Endothelial cell of umbilical vein (primary cell): ENCODE data around the gene MIEN1. TPM values are rescaled to one million over a fixed set of nuclear protein-coding genes. Genes with fewer than 3 reads are reported as not detected.

Experiments used
- BruUV-seq: library from RNA; stranded (reverse); fragments of 400-500 nt; replicated peaks from 2 replicates; lab custom pipeline; 2021; lab: Mats Ljungman, UMichigan
- CTCF ChIA-PET: fragments of 300-600, 350-600 bp; sonication (Branson Sonifier 250); formaldehyde crosslinking; loops from one replicate; lab custom pipeline; 2021; ENCODE audit warnings: antibody characterized with exemption, inconsistent platforms; lab: Charles Lee
- POLR2A ChIA-PET: fragments of 300-600, 350-600 bp; sonication (Branson Sonifier 250); formaldehyde crosslinking; loops from one replicate; lab custom pipeline; 2021; ENCODE audit warnings: antibody characterized with exemption, inconsistent platforms; lab: Charles Lee
- DNase-seq: peaks from one replicate; pipeline ENCODE4 v3.0.0-alpha.2; 2011; ENCODE audit warnings: low read depth, low spot score
- FAIRE-seq: peaks from 2 replicates; lab custom pipeline; 2011; peaks lifted over from hg19 to GRCh38; lab: Jason Lieb, UNC
- H2AFZ ChIP-seq: 2 replicates; pipeline ENCODE4 v1.6.0; 2012; ENCODE audit warnings: low read depth, low read length, control low read depth, inconsistent platforms
- H3K27ac ChIP-seq: 2 replicates; pipeline ENCODE4 v1.5.1; 2011; ENCODE audit warnings: low read depth, mild to moderate bottlenecking, control low read depth, low read length, moderate library complexity; ENCODE audit not compliant: insufficient read depth
- H3K27me3 ChIP-seq, 2 experiments: 2 replicates each; pipeline versions ENCODE4 v1.6.0 to v1.6.1; 2011; ENCODE audit warnings: low read length in 2 of 2, mixed read lengths in 1 of 2; ENCODE audit not compliant: control insufficient read depth in 2 of 2, insufficient read depth in 2 of 2
- H3K36me3 ChIP-seq, 2 experiments: 2 replicates in 1 of 2; 3 replicates in 1 of 2; pipeline ENCODE4 v1.5.1; 2011; ENCODE audit warnings: low read length in 2 of 2, mild to moderate bottlenecking in 1 of 2, moderate library complexity in 1 of 2; ENCODE audit not compliant: control insufficient read depth in 2 of 2, insufficient read depth in 2 of 2; ENCODE audit errors: extremely low read depth in 1 of 2
- H3K4me1 ChIP-seq: 3 replicates; pipeline ENCODE4 v1.5.1; 2011; ENCODE audit warnings: mild to moderate bottlenecking, low read length; ENCODE audit not compliant: control insufficient read depth, insufficient read depth; ENCODE audit errors: extremely low read depth
- H3K4me2 ChIP-seq: 2 replicates; pipeline ENCODE4 v1.6.1; 2011; ENCODE audit warnings: low read length, control low read depth, mixed read lengths; ENCODE audit not compliant: insufficient read depth
- H3K4me3 ChIP-seq, 3 experiments: fragments of 200-600 bp in 1 of 3; sonication (generic), shearing (Covaris generic) in 1 of 3; replicated peaks in 1 of 3; 2 replicates each; pipeline ENCODE4 v1.5.1; 2011 to 2016; ENCODE audit warnings: control low read depth in 3 of 3, low read length in 3 of 3, mild to moderate bottlenecking in 2 of 3, inconsistent platforms in 1 of 3, low read depth in 1 of 3, moderate library complexity in 1 of 3; ENCODE audit not compliant: insufficient read depth in 1 of 3
- H3K79me2 ChIP-seq: 2 replicates; pipeline ENCODE4 v1.6.0; 2012; ENCODE audit warnings: low read length, inconsistent platforms; ENCODE audit not compliant: control insufficient read depth, insufficient read depth
- H3K9ac ChIP-seq: replicated peaks from 2 replicates; pipeline ENCODE3; 2011; ENCODE audit warnings: low read length, control low read depth; ENCODE audit not compliant: insufficient read depth; ENCODE audit errors: extremely low read depth
- H3K9me1 ChIP-seq: replicated peaks from 3 replicates; pipeline ENCODE4 v1.6.0; 2011; ENCODE audit warnings: mild to moderate bottlenecking, low read length; ENCODE audit not compliant: control insufficient read depth, insufficient read depth; ENCODE audit errors: extremely low read depth
- H3K9me3 ChIP-seq: replicated peaks from 2 replicates; pipeline ENCODE4 v1.5.1; 2012; ENCODE audit warnings: low read length, inconsistent platforms; ENCODE audit not compliant: control insufficient read depth, insufficient read depth
- H4K20me1 ChIP-seq: replicated peaks from 2 replicates; pipeline ENCODE3; 2011; ENCODE audit warnings: mild to moderate bottlenecking, low read length; ENCODE audit not compliant: control insufficient read depth, insufficient read depth; ENCODE audit errors: extremely low read depth
- CTCF ChIP-seq, 2 donors: IDR thresholded peaks; 1 replicate in 1 of 2; 2 replicates in 1 of 2; pipeline ENCODE4 v1.5.1; 2011; ENCODE audit warnings: low read length in 2 of 2, mild to moderate bottlenecking in 2 of 2, moderate library complexity in 2 of 2, control low read depth in 1 of 2, inconsistent platforms in 1 of 2, low read depth in 1 of 2; ENCODE audit not compliant: insufficient read depth in 1 of 2; ENCODE audit errors: extremely low read depth in 1 of 2
- EZH2 ChIP-seq: IDR thresholded peaks from 2 replicates; pipeline ENCODE4 v1.6.1; 2012; ENCODE audit warnings: borderline replicate concordance, low read depth, mild to moderate bottlenecking, moderate library complexity, low read length, inconsistent platforms; ENCODE audit not compliant: severe bottlenecking
- FOS ChIP-seq: IDR thresholded peaks from 2 replicates; pipeline ENCODE4 v1.6.1; 2011; ENCODE audit warnings: mild to moderate bottlenecking, low read length, moderate library complexity, borderline replicate concordance; ENCODE audit not compliant: insufficient read depth
- GATA2 ChIP-seq: IDR thresholded peaks from 2 replicates; pipeline ENCODE4 v1.7.0; 2011; ENCODE audit warnings: low read depth, mild to moderate bottlenecking, moderate library complexity, mixed read lengths, low read length; ENCODE audit not compliant: insufficient read length, insufficient read depth
- JUN ChIP-seq: IDR thresholded peaks from 2 replicates; pipeline ENCODE4 v1.6.1; 2011; ENCODE audit warnings: borderline replicate concordance, low read depth; ENCODE audit not compliant: insufficient read length, insufficient read depth
- MAX ChIP-seq: IDR thresholded peaks from 2 replicates; pipeline ENCODE4 v1.6.1; 2011; ENCODE audit not compliant: insufficient read depth, insufficient read length
- MYC ChIP-seq: IDR thresholded peaks from one replicate; pipeline ENCODE4 v1.6.1; 2011; ENCODE audit warnings: mild to moderate bottlenecking, low read depth, low read length
- POLR2A ChIP-seq: IDR thresholded peaks from 2 replicates; pipeline ENCODE4 v1.6.1; 2012; ENCODE audit warnings: low read depth, mild to moderate bottlenecking, control low read depth, low read length
- POLR2AphosphoS5 ChIP-seq: IDR thresholded peaks from 2 replicates; pipeline ENCODE4 v1.6.1; 2012; ENCODE audit warnings: low read depth, mild to moderate bottlenecking, control low read depth, low read length, moderate library complexity; ENCODE audit not compliant: insufficient read depth
- dilution Hi-C: fragments of 300-500 bp; cut with MboI; formaldehyde crosslinking; loops from one replicate; pipeline ENCODE4 v1.15.0; 2019; ENCODE audit warnings: low sequenced_read_pairs; ENCODE audit not compliant: extremely low pct_ligation_motif_present
- intact Hi-C: fragments of 100-400 bp; cut with micrococcal nuclease; formaldehyde crosslinking; loops from one replicate; pipeline ENCODE4 v1.10.0; 2022
- polyA plus RNA-seq, 4 experiments: library from polyadenylated mRNA; depleted of rRNA in 3 of 4; stranded (reverse) in 3 of 4; unstranded in 1 of 4; fragments of >200 nt; gene quantifications; 2 replicates each; pipeline versions ENCODE4 v1.2.1 to v1.2.3, GENCODE V29; 2011 to 2012; ENCODE audit warnings: missing spikeins in 1 of 4
- total RNA-seq: library from RNA; stranded (reverse); gene quantifications from 2 replicates; pipeline ENCODE4 v1.2.3, GENCODE V29; 2021

Gene MIEN1
- total and polyA plus RNA-seq, 2 donors (not counting 3 experiments of a cell fraction or from before 2014, with no cell fraction given) = 42.4 to 74.5 TPM

GRCh38 chr17:39763051-39763820, 32.9 kb upstream of the MIEN1 start:
- H3K79me2 ChIP-seq = no peaks in the 10 kb centered on the region
- H3K27me3 ChIP-seq = peaks cover 28 to 32% of the 10 kb centered on the region in 2 experiments
- H2AFZ ChIP-seq = no peak overlapping the region
- intact Hi-C loops = no loop called here
- FAIRE-seq (no peak), DNase-seq (no peak)
- H3K9ac ChIP-seq = no peak overlapping the region
- dilution Hi-C loops = no loop called here
- no peaks in the 10 kb centered on the region for H3K9me3 ChIP-seq
- BruUV-seq = no TSS peak
- no peaks in the 10 kb centered on the region for H3K9me1 ChIP-seq
- H3K36me3 ChIP-seq = no peaks in the 10 kb centered on the region
- no peak overlapping the region for H3K4me3 ChIP-seq
- no peaks in the 10 kb centered on the region for H4K20me1 ChIP-seq
- TF ChIP-seq POLR2AphosphoS5 (no peak), CTCF (IDR thresholded peaks at IDR 0.05; ENCODE audit: extremely low read depth in 1 of 2, insufficient read depth in 1 of 2, low read depth in 1 of 2, low read length in 2 of 2) (no peak), FOS (no peak), MAX (no peak), POLR2A (no peak), GATA2 (no peak), EZH2 (no peak), MYC (no peak), JUN (no peak)
- H3K4me1 ChIP-seq = no peaks in the 10 kb centered on the region
- CTCF ChIA-PET = no interaction called here
- POLR2A ChIA-PET = no interaction called here
- H3K4me2 ChIP-seq = no peak overlapping the region
- no peak overlapping the region for H3K27ac ChIP-seq
